ENCODE data around the gene C5orf15.

- TF ChIP-seq, protein P1, sequence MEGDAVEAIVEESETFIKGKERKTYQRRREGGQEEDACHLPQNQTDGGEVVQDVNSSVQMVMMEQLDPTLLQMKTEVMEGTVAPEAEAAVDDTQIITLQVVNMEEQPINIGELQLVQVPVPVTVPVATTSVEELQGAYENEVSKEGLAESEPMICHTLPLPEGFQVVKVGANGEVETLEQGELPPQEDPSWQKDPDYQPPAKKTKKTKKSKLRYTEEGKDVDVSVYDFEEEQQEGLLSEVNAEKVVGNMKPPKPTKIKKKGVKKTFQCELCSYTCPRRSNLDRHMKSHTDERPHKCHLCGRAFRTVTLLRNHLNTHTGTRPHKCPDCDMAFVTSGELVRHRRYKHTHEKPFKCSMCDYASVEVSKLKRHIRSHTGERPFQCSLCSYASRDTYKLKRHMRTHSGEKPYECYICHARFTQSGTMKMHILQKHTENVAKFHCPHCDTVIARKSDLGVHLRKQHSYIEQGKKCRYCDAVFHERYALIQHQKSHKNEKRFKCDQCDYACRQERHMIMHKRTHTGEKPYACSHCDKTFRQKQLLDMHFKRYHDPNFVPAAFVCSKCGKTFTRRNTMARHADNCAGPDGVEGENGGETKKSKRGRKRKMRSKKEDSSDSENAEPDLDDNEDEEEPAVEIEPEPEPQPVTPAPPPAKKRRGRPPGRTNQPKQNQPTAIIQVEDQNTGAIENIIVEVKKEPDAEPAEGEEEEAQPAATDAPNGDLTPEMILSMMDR (IDR thresholded peaks at IDR 0.05): no peak
- TF ChIP-seq REST (IDR thresholded peaks at IDR 0.05; ENCODE audit: insufficient read depth in 1 of 2, low read depth in 2 of 2, low read length in 1 of 2) (no peak), TCF7L2 (IDR thresholded peaks at IDR 0.05; ENCODE audit: low read depth, low read length) (no peak), POLR2AphosphoS5 (IDR thresholded peaks at IDR 0.05; ENCODE audit: low read depth, low read length) (no peak), SIN3A (IDR thresholded peaks at IDR 0.05; ENCODE audit: borderline replicate concordance, insufficient read depth, low read depth, low read length) (no peak)
Observed at GRCh38 chr5:133909603-133910002, 58.8 kb downstream of the C5orf15 start.
